RPMI7951 (cell line): Measurements from ENCODE around the gene CIC. TPM values are rescaled to one million over a fixed set of nuclear protein-coding genes. Genes with fewer than 3 reads are reported as not detected.
A peak's percentile ranks its signal among the peaks of the same experiment; 100 is the strongest.

Experiments
- DNase-seq: peaks from one replicate; pipeline ENCODE4 v3.0.0-alpha.2; 2012; ENCODE audit warnings: low read depth
- total RNA-seq: library from RNA; depleted of rRNA; stranded (reverse); fragments of >200 nt; shearing (Covaris generic); gene quantifications from 2 replicates; pipeline ENCODE4 v1.2.3, GENCODE V29; 2014

CIC gene
- total RNA-seq, 1 experiment from 2014 or later: 12.9 TPM

DNA sequence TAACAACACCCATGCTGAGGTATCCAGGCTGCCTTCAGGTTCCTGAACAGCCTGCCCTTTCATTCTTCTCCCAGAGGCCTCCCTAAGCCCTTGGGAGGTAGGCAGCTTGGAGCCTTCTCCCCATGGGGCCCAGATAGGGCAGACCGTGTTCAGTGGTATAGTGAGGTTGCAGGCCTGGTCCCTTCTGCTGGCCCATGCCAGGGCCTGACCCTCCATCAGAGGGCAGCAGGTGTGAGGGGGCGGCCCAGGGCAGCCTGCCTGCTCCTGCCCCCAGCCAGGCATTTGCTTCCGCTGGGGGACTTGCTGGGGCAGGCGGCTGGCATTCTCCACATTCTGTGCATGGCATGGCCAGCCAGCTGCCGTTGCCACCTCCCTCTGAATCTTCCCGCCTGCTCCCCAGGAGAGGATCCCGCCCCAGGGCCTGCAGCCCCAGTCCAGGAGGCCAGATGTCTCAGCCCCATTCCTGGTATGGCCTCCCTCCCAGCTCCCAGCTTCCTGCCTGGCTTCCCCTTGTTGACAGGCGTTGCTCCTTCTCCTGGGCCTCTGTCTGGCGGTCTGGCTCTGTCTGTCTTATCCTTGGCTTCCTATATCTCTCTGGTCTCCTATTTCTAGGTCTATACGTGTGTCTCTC is 8.9 kb downstream of the CIC start:
- peak; percentile 88 for DNase-seq

DNA sequence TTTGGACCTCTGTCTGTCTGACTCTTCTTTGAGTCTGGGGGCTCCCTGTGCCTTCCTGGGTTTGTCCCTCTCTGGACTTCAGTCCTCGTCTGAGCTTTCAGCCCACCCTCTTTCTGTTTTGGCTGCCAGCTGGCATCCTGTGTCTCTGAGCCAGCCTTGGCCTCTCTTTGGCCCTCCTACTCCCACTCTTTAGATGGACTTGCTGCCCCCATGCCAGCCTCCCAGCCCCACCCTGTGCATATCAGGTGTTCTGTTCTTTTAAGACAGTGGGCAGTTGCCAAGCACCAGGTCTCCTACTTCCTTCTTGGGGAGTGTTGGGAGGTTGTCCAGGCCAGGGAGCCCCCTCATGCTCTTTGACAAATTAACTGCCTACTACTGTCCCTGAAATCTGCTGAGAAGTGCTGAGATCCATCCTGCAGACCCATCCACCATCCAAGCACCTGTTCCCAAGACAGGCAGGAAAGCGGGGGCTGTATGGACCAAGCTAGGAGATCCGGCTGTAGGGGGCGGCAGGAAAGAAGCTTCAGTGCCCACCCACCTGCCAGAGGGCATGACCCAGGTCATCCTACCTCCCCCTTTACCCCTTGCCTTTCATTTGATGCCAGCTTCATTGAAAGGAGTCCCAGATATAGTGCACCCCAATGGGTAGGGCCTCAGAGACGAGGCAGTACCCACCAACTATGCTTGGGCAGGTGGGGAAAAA is 9.6 kb downstream of the CIC start:
- no peak for DNase-seq

DNA sequence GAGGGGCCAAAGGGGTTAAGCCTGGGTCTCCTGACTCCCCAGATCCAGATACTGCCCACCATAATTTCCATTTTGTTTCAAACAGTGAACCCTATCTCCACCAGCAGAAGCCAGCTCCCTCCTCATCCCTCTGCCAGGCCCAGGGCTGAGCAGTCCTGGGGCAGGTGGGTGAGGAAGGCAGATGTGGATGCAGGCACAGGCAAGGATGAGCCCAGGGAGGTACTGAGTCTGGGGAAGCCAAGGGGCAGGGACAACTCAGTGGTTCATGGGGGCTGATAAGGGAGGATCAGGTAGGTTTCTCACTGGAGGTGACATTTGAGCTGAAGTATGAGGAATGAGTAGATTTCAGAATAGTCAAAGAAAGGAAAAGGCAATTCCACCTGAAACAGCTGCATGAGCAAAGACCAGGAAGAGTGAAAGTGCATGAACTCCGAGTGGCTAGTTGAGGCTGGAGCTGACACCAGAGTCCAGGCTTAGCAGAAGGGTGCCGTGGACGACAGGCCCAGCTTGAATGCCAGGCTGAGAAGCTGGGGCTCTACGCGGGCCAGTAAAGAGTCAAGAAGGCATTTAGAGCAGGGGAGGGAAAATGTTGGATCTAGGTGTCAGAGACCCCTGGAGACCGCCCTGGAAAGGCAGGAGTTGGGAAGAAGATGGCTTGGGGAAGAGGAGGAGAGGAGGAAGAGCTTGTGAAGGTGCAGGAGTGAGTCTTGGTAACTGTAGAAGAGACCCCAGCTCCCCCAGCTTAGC is 10.3 kb downstream of the CIC start:
- DNase-seq: peak; percentile 26

DNA sequence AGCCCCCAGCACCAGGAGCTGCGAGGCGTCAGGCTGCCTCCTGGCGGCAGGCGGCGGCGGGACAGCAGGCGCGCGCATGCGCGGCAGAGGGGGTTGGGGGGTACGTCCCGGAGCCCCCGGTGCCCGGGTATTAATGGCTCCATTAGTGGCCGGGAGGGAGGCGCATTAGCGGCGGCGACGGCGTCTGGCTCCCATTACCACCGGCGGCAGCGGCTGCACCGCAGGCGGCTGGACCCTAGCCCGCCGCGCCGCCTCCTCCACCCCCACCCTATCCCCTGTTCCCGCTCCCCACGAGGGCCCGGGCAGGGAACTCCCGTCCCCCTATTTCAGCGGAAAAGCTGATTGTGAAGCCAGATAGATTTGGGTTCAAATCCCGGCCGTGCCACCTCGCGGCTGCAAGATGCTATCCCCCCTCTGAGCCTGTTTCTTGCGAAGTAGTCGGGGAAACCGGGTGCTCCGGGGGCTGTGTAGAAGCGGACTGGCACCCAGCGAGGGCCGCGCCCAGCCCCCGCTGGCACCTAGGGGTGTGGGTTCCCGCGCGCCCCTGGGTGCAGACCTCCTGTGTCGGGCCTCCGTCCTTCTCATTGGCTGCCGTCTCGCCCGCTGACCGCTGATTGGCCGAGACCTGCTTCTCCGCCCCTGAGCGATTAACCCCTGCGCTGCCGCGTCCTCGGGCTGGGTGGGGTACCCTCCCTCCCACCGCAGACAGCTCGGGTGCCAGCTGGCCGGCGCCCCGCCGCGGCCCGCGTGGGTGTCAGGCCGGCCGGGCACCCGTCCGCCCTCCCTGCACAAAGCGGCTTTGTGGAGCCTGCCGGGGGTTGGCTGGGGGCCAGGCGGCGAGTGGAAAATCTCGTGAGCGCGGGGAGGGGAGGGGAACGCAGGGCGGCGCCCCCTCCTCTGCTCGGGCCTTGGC is 11.1 kb downstream of the CIC start:
- DNase-seq: peak; percentile 92

DNA sequence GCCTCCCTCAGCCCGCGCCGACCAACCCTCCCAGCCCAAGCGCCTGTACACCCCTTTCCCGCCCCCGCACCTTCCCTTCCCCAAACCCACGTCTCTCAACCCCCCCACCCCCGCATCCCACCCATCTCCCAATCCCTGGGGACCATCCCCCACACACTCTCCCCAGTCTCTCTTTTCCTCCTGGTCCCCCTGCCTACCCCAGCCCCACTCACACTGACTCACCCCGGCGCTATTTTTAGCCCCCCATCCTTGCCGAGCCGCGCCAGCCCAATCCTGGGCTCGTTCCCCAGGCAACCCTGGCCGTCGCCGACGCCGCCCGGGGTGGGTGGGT is 11.7 kb downstream of the CIC start:
- peak; percentile 67 for DNase-seq

DNA sequence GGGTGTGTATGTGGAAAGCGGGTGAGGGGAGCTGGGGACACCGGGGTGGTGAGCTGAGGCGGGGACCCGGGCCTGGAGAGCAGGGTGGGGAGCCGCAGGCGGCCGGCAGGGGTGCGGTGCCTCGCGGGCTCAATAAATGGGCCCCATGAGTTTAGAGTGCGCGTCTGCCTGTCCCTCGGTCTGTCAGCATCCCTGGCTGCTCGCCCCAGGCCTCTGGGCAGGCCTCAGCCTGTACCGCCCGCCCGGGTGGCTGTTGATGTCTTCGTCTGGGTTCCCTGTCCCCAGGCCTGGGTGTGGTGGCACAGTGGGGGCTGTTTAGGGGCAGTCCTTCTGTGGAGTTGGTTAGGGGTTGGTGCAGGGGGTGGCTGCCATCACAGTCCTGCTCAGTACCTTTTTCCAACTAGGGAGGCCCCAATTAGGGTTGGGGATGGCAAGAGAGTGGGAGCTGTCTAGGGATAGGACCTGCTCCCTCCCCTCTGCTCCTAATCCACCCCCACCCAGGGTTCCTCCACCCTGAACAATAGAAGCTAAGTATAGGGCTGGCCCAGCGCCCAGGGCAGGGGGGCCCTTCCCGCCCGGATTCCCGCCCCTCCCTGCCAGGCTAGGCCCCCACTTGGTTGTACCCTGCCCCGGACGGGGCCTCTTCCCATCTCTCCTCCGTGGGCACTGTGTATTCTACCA is 12.2 kb downstream of the CIC start:
- peak; percentile 64 for DNase-seq

DNA sequence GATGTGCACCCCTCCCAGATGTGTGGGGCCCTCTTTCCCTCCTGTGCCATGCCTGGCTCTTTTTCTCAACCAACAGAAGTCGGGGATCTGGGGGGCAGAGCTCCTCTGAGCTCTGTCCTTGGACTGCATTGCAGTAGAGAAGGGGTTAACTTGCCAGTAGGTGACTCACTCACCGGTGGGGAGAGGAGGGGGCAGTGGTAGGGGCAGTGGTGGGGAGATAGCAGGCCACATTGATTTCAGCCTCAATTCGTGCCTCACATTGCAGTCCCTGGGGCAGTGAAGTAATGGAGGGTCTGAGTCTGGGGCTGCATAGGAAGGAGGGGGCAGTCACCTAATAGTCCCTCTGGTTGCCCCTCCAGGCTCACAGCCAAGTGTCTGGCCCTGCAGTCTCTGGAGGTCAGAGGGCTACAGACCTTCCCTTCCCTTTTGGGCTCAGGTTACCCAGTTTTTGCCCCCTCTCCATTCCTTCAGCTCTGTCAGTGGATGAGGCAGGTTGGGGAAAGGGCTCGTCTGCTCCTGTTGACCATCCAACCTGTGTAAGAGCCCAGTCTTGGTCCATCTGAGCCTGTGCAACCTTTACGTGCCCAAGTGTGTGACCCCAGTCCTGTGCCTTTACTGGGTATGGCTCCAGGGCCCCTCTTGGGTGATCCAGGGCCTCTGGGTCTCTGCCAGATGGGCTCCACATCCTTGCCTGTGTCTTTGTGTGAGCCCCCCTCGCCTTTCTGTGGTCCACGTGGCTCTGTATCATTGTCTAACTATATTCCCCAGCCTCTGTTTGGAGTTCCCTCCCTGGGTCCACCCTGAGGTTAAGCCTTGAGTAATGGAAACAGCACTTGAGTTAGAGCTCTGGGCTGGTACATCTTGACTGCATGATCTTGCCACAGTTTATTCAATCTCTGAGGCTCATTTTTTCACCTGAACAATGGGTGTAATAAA is 13.0 kb downstream of the CIC start:
- peak; percentile 64 for DNase-seq

DNA sequence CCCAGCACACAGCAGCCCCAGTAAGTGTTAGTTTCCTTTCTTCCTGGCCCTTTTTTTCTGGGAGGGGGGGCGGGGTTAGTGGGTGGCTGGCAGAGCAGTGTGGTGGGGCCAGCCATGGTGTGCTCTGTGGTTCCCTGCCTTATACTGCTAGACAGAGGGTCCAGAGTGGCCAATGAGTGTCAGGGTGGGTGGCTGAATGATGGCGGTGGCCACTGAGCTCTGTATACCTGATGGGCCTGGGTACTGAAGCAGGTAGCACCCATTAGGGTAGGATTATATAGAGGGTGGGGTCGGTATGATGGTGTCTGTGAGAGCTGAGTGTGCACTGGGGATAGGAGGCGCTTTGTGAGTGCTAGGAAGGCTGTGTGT is 13.8 kb downstream of the CIC start:
- no peak for DNase-seq

DNA sequence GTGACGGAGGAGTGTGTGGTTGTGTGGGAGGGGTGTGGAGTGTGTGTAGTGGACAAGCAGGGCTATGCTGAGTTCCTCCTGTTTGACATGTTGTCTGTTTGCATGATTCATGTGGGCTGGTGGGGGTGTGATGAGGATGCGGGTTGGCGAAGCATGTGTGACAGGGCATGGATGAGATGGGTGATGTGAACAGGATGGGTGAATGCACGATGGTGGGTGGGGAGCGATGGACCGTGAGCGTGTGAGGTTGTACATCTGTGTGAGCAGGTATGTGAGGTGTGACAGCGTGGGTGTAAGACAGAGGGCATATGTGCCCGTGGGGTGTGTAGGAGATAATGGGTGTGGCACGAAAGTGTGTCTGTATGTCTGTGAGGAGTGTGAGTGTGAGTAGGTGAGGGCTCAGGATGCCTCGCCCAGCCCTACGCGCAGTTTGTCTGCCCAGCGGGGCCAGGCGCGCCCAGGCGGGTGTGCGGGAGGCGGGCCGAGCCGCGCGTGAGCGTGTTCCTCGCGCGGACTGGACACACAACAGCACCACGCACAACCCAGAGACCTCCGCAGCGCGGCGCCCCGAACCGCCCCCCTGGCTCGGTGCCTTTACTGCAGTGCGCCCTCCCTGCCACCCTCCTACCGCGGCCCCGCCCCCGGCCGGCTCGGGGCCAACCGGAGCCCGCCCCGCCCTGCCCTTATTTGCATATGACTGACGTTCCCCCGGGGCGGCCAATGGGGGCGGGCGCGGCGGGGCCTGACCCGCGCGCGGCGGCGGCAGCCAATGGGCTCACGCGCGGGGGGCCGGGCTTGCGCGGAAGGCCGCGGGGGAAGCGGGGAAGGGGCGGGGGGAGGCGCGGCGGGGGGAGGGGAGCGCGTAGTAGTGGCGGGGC is 14.4 kb downstream of the CIC start:
- DNase-seq: peak; percentile 93

DNA sequence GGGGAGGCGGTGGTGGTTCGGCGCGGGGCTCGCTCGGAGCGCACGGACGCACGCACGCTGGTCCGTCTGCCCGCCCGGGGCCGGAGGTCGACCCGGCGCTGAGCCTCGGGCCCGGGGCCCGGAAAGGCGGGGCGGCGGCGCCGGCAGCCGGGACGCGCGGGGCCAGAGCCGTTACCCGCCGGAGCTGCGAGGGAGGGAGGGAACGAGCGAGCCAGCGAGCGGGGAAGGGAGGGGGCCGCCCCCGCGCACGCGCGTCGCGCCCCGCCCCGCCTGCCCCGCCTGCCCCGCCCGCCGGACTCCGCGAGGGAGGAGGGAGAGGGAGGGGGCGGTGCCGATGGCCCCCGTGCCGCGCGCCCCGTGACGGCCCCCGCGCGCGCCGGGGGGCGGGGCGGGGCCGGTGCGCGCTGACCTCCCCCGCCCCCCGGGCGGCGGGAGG is 15.0 kb downstream of the CIC start:
- DNase-seq: peak; percentile 82

DNA sequence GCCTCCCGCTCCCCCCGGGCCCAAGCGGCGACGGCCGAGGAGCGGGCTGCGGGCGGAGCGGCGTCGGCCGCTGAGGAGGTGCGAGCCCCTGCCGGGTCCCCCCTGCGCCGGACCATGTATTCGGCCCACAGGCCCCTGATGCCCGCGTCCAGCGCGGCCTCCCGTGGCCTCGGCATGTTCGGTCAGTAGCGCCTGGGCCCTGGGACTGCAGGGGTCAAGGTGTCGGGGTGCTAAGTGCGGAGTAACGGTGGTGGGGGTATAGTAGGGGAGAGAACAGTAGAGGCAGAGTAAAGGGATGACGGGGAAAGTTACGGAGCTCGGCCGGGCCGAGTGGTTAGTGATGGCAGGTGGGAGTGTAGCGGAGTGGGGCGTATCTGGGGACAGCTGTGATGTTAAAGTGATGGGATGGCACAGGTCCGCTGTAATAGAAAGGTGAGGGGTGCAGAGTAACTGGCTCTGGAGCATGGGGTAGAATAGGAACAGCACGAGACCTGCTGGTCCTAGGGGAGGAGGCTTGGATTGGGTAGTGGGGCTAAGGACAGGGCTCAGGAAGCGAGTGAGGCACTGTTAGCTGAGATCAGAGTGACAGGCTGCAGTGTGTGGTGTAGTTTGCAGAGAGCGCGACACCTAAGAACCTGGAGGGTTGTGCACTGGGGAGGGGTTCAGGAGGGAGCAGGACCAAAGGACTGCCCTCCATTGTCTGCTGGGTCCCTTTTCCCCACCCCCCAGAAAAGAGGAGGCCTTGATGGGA is 15.7 kb downstream of the CIC start:
- DNase-seq: no peak

DNA sequence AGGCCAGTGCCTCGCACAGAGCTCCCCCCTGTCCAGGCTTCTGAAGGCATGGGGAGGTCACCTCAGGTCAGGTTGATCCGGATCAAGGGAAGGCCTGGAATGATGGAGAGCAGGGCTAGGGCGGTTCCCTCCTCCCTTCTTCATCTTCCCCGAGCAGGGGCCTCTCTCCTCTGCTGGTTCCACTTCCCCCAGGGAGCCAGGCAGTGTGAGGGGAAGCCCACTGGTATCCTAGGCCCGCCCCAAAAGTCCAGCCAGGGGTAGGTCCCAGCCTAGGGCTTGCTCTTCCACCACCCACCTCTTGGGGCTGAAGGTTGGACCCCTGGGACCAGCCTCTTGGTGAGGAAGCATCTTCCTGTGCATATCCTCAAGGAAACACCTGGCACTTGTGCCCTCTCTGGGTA is 16.5 kb downstream of the CIC start:
- no peak for DNase-seq

DNA sequence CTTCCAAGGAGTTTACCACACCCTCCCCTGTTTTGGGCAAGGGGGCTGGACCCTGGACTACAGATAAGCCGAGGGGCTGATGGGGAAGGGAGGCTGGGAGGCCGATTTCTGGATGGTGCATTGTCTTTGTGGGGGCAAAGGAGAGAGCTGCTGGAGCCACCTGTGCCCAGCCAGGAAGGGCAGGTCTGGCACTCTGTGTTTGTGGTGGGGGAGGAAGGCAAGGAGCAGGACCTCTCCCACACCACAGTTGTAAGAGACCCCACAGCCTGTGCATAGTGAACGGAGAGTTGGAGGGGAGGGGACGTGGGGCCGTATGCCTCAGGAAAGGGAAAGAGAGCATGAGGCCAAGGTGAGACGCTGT is 16.9 kb downstream of the CIC start:
- no peak for DNase-seq

DNA sequence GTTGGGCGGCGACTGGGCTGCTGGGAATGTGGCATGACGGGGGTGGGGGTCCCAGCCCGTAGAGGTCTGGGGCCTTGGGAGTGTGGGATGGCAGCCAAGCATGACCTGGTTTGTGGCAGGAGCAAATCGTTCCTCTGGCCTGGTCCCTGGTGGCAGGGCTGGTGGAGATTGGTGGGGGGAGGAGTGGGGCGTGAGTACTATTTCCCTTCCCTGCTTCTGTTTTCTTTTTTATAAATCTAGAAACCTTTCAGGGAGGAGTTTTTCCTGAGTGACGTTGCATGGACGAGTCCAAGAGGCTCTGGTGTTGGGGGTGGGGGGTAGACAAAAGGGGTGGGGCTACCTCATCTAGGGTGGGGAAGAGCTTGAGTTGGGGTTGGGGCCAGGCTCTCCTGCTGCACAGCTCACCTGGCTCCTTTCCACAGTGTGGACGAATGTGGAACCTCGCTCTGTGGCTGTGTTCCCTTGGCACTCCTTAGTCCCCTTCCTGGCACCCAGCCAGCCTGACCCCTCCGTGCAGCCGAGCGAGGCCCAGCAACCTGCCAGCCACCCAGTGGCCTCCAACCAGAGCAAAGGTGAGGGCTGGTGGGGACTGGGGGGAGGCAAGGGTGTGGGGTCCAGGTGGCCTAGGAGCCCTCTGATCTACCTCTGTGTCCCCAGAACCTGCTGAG is 17.4 kb downstream of the CIC start:
- DNase-seq: no peak

DNA sequence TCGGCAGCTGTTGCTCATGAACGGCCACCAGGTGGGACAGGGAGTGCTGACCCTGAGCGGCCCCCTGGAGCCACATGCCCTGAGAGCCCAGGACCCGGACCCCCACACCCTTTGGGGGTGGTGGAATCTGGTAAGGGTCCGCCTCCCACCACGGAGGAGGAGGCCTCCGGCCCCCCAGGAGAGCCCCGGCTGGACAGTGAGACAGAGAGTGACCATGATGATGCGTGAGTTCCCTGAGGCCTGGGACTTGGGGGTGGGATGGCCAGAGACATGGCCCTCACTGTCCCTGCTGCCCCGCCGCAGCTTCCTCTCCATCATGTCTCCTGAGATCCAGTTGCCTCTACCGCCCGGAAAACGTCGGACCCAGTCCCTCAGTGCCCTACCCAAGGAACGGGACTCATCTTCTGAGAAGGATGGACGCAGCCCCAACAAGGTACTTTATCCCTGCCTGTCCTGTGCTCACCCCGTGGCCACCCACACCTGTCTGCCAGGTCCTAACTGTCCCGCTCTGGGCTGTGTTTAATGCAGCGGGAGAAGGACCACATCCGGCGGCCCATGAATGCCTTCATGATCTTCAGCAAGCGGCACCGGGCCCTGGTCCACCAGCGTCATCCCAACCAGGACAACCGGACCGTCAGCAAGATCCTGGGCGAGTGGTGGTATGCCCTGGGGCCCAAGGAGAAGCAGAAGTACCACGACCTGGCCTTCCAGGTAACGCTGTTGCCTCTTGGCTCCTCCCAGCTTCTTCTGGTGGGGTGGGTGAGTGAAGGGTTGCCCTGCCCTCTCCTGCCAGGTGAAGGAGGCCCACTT is 18.2 kb downstream of the CIC start:
- DNase-seq: no peak

DNA sequence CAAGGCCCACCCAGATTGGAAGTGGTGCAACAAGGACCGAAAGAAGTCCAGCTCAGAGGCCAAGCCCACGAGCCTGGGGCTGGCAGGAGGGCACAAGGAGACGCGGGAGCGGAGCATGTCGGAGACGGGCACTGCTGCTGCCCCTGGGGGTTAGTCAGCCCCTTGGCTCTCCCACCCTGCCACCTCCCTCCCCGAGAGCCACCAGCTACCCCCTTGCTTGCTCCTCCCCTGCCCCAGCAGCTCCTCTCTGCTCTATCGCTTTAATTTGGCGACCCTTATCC is 18.7 kb downstream of the CIC start:
- DNase-seq: no peak

DNA sequence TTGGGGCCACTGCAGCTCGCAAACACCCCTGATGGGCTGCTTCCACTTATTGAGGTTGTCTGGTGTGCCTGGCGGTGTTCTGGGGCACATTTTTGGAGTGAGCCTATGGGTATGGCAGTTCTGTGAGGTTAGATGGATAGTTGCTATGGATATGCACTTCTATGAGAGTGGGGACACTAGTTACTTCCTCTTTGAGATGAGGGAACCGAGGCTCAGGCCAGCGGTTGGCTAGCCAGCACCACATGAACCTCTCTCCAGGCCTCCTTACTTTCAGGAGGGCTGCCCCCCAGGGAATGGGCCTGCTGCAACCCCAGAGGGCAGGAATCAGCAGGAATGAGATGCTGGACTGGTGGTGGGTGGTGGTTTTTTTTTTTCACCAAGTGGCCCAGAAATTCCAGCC is 19.3 kb downstream of the CIC start:
- DNase-seq: no peak
